ENCODE data around the gene FGFBP3.

FGFBP3 gene

DNA sequence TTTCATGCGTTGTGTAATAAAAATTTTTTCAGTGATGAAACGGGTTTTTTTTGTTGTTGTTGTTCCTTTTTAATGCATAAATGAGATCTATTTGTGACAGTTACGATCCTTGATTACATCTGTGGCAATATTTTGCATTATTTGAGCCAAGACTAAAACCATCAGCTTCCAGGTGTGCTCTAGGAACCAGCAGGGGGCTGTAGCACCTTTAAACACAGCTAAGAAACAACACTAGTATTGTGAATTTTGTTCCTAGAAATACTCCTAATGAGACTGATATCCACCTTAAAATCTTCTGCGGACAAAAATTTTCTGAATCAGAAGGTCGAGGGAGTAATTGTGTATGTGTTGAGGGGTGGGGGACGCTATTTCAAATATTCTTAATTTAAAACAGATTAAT lies 52.6 kb downstream of the FGFBP3 start:
- DNase-seq (ENCODE audit: low read depth in 2 of 2) = no peak
